ENCODE results near the gene FREM3. TPM values are rescaled to one million over a fixed set of nuclear protein-coding genes. Genes with fewer than 3 reads are reported as not detected.

FREM3 gene
- total and polyA plus RNA-seq, 2 of the 8 experiments (the other 6 are each of a cell fraction or from before 2014, with no cell fraction given), result 0.03 to 0.11 TPM

- TF ChIP-seq SRF (IDR thresholded peaks at IDR 0.05; ENCODE audit: low read depth, low read length) (no peak), GABPA (IDR thresholded peaks at IDR 0.05; ENCODE audit: borderline replicate concordance, insufficient read depth, low read length) (no peak), ATF3 (IDR thresholded peaks at IDR 0.05; ENCODE audit: insufficient read depth, low read depth, low read length) (no peak), TAF1 (IDR thresholded peaks at IDR 0.05; ENCODE audit: low read depth, low read length) (no peak), SIN3A (conservative IDR thresholded peaks at IDR 0.05 in 1 of 2, IDR thresholded peaks at IDR 0.05 in 1 of 2; ENCODE audit: low read depth in 1 of 2, low read length in 2 of 2) (no peak), ASH2L (IDR thresholded peaks at IDR 0.05; ENCODE audit: low read length) (no peak), POU5F1 (IDR thresholded peaks at IDR 0.05; ENCODE audit: low read depth, low read length) (no peak)
Measured at GRCh38 chr4:143726714-143727113, 26.2 kb upstream of the FREM3 start (continued).
